Omental fat pad (tissue), 4 donors: ENCODE measurements around the gene HDAC5. TPM values are rescaled to one million over a fixed set of nuclear protein-coding genes. Genes with fewer than 3 reads are reported as not detected.

Experiments used
- ATAC-seq: fragments of 150-250 bp; one replicate; pipeline ENCODE4 v1.9.1; 2016; ENCODE audit warnings: mild to moderate bottlenecking, moderate library complexity; ENCODE audit not compliant: low FRiP score
- DNase-seq: peaks from one replicate; pipeline ENCODE4 v3.0.0-alpha.2; 2019; ENCODE audit warnings: low spot score
- CTCF ChIP-seq, 3 donors: fragments of 450-650 bp; IDR thresholded peaks; one replicate each; pipeline ENCODE4 v1.5.1; 2016 to 2017; ENCODE audit warnings: antibody characterized with exemption in 3 of 3, mild to moderate bottlenecking in 3 of 3, moderate library complexity in 2 of 3
- total RNA-seq, 4 donors: library from RNA; depleted of rRNA; stranded (reverse); fragments of >200 nt; gene quantifications; one replicate each; pipeline ENCODE4 v1.1.0, GENCODE V29; 2016

HDAC5 gene
- 10 to 100 TPM; 52.5 to 91.9 (median 62.4) TPM for total RNA-seq

GRCh38 chr17:44123356-44124117 is at the start of gene HDAC5:
Gene HDAC5 (minus strand): TSS chr17:44123641. CDS start chr17:44117515, 6,126 bp downstream.
- DNase-seq (peak; percentile 87), ATAC-seq (peak; percentile 98)
- peak in 1 of 3 donors; percentile 9 for TF ChIP-seq CTCF (IDR thresholded peaks at IDR 0.05)

GRCh38 chr17:44171931-44172455 is 48.6 kb upstream of the HDAC5 start:
- no peak for TF ChIP-seq CTCF (IDR thresholded peaks at IDR 0.05)
- ATAC-seq (no peak), DNase-seq (no peak)

- ATAC-seq = no peak
- no peak for DNase-seq
Measured at GRCh38 chr17:44170499-44171201, 47.2 kb upstream of the HDAC5 start, which contains the start of gene ASB16. Gene ASB16 (plus strand): TSS chr17:44170704. CDS start chr17:44170790, 86 bp downstream.

GRCh38 chr17:44170135-44170498 is 46.7 kb upstream of the HDAC5 start:
- no peak for TF ChIP-seq CTCF (IDR thresholded peaks at IDR 0.05)
- no peak for ATAC-seq
- DNase-seq = no peak

More at GRCh38 chr17:44170499-44171201, 47.2 kb upstream of the HDAC5 start, which contains the start of gene ASB16:
- no peak for TF ChIP-seq CTCF (IDR thresholded peaks at IDR 0.05)

- DNase-seq (no peak), ATAC-seq (no peak)
- TF ChIP-seq CTCF (IDR thresholded peaks at IDR 0.05) = no peak
Measured at GRCh38 chr17:44167181-44167861, 43.9 kb upstream of the HDAC5 start.

GRCh38 chr17:44164476-44164875 is 41.0 kb upstream of the HDAC5 start:
- no peak for TF ChIP-seq CTCF (IDR thresholded peaks at IDR 0.05)
- ATAC-seq (no peak), DNase-seq (no peak)
